ENCODE data around the gene SCD.
"Not testable (repeated sequence)": the region's sequence is repeated elsewhere in the genome, so short reads cannot be mapped to it uniquely, and the experiment has no call there.

The SCD gene

DNA sequence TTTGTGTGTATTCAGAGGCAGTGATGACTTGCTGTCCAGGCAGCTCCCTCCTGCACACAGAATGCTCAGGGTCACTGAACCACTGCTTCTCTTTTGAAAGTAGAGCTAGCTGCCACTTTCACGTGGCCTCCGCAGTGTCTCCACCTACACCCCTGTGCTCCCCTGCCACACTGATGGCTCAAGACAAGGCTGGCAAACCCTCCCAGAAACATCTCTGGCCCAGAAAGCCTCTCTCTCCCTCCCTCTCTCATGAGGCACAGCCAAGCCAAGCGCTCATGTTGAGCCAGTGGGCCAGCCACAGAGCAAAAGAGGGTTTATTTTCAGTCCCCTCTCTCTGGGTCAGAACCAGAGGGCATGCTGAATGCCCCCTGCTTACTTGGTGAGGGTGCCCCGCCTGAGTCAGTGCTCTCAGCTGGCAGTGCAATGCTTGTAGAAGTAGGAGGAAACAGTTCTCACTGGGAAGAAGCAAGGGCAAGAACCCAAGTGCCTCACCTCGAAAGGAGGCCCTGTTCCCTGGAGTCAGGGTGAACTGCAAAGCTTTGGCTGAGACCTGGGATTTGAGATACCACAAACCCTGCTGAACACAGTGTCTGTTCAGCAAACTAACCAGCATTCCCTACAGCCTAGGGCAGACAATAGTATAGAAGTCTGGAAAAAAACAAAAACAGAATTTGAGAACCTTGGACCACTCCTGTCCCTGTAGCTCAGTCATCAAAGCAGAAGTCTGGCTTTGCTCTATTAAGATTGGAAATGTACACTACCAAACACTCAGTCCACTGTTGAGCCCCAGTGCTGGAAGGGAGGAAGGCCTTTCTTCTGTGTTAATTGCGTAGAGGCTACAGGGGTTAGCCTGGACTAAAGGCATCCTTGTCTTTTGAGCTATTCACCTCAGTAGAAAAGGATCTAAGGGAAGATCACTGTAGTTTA, 15.8 kb downstream of the SCD start:
- DNase-seq (ENCODE audit: low read depth): no peak

DNA sequence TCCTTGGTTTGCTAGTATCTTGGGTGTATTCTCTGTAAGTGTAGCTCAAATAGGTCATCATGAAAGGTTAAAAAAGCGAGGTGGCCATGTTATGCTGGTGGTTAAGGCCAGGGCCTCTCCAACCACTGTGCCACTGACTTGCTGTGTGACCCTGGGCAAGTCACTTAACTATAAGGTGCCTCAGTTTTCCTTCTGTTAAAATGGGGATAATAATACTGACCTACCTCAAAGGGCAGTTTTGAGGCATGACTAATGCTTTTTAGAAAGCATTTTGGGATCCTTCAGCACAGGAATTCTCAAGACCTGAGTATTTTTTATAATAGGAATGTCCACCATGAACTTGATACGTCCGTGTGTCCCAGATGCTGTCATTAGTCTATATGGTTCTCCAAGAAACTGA, 17.1 kb downstream of the SCD start:
- no peak for DNase-seq (ENCODE audit: low read depth)

DNA sequence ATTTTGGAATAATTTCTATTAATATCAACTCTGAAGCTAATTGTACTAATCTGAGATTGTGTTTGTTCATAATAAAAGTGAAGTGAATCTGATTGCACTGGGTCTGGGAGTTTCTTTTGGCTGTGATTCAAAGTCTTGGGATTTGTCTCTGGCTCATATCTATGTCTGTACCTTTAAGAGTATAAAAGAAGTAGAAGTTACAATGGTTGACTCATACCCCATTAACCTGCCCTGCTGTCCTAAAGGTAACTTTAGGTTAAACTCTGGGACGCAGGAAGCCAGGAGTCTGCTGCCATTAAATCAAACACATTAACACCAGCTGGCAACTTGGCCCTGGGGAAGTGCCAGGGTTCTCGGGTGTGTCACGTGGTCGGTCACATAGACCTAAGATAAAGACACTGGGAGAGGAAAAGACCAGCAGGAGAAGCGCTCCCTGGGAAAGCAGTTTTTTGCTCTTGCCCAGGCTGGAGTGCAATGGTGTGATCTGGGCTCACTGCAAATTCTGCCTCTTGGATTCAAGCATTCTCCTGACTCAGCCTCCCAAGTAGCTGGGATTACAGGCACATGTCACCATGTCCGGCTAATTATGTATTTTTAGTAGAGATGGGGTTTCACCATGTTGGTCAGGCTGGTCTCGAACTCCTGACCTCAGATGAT, 17.8 kb downstream of the SCD start:
- DNase-seq (ENCODE audit: low read depth): no peak

DNA sequence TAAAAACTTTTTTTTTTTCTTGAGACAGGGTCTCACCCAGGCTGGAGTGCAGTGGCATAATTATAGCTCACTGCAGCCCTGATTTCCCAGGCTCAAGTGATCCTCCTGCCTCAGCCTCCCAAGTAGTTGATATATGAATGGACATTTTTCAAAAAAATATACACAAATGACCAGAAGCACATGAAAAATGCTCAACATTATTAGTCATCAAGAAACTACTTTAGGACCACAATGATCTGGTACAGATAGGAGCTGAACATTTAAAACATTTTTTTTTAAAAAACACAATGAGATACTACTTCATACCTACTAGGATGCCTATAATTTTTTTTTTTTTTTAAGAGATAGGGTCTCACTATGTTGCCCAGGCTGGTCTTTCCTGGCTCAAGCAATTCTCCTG, 21.7 kb downstream of the SCD start:
- no peak for DNase-seq (ENCODE audit: low read depth)

DNA sequence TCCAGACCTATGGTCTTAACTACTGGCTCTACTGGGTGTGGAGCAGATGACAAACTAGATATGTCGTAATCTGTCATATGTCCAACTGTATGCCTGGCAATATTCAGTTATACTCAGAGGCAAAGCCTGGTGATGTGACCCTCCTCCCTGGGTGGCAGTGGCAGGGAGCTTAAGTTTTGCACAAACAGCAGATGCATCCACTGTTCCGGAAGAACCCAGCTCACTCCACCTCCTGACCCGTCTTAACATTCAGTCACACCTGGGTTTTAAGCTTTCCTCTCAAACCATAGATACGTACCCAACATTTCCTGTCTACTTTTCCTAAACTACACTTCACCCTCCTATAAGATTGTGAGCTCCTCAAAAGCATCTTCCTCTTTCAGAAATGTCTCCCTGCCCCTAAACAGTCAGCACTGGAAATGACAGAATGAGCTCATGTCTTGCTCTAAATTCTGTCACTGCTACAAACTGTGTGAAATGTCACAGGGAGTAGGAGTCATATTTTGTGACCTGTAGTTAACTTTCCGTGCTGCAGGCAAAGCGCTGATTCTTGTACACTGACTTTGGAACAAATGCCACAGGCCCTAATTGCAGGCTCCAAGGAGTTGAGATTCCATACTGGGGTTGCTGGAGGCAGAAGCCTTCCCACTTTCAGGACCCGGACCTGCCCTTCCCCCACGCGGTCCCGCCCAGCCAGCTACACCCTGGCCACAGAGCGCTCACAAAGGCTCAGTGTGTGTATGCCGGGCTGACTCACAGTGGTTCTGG, 23.9 kb downstream of the SCD start:
- DNase-seq (ENCODE audit: low read depth): no peak

DNA sequence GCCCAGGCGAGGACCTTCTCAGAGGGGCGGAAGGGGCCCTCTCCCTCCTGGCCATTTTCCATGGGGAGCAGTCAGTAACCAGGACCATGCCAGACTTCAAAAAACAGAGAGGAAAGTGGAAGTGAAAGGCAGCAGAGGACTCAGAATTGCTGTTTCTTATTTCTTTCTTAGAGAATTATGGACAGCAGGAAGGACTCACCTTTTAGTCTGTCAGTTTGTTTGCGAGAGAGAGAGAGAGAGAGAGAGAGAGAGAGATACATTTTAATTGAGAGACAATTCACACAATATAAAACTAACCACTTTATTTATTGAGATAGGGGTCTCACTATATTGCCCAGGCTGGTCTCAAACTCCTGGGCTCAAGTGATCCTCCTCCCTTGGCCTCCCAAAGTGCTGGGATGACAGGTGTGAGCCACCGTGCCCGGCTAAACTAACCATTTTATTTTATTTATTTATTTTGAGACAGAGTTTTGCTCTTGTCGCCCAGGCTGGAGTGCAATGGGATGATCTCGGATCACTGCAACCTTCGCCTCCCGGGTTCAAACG, 24.5 kb downstream of the SCD start:
- DNase-seq (ENCODE audit: low read depth): no peak

DNA sequence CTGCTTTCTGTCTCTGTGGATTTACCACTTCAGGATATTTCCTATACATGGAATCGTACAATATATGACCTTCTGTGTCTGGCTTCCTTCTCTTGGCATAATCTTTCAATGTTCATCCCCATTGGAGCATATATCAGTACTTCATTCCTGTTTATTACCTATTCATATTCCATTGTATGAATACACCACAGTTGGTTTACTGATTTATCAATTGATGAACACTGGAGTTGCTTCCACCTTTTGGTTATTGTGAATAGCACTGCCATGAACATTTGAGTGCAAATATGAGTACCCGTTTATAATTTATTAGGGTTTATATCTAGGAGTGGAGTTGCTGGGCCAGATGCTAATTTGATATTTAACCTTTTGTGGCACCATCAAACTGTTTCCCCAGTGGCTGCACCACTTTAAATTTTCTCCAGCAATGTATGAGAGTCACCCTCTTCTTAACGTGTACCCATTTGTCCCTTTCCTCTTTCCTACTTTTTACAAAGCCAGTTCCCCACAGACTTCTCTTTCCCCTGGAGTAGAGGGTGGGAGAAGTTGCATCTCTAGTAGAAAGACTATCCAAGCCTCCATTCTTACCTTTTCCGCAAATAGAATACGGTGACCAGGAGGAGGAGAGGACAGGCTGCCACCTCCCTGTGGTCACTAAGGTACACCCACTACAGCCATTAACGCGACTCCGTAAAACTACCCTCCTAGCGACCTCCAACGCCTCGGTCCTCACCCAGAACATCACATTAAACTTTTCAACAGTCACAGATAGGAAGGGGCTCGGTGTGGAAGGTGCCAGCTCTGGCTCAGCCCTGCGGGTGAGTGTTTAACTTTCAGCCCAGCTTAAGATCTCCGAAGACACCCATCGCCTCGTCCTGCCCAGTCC, 25.6 kb downstream of the SCD start:
- DNase-seq (ENCODE audit: low read depth): no peak

DNA sequence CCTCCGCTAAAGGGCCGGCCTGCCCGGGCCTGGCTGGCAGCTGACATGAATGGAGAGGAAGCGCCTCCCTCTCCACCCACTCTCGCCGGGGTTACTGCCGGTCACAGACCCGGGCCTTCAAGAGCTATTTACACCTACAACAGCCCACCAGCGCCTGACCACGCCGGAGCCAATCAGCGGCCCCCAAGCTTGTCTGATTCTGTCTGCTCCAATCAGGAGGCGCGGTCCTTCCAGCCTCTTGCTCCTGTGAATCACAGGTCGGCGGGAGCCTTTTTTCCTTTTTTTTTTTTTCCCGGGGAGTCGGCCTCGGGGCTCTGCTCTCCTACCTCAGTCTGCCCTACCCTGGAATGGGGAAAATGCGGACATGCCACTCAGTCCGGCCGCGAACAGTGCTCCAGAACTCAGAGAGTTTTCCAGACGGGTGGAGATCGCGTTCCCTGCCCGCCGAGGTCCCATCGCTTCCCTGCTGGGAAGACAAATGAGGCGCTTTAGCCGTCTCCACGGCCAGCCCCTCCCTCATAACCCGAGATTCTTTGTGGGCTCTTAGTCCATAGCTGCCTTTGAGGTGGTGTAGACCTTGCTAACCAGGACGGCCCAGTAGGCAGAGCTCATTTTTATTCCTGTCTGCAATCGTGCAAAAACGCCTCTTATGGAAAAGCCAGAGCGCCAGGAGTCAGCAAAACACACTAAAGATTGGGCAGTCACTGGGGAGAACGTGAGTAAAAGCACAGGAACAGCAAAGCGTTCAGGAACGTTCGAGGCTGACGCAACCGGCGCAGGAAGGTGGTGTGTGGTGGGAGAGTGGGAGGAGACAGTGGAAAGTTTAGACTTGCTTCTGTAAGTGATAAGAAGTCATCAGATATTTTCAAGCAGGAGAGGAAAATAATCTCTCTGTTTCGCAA, 26.5 kb downstream of the SCD start:
- DNase-seq (ENCODE audit: low read depth): peak; percentile 70

DNA sequence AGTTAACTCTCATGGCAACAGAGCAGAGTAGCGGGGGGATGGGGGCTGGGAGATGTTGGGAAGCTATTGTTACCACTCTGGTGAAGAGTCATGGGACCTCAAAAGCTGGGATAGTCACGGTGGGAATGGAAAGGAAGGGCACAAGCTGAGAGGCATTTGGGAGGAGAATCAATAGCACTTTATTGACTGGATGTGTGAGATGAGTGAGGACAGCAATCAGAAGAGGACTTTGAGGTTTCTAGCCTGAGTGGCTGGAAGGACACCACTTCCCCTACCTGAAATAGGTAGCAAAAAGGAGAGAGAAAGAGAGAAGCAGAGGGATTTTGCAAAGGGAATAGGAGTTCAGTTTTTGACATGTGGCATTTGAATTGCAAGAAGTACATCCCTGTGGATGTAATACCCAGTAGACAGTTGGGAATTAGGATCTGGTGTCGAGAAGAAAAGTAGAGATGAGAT, 27.2 kb downstream of the SCD start:
- no peak for DNase-seq (ENCODE audit: low read depth)

DNA sequence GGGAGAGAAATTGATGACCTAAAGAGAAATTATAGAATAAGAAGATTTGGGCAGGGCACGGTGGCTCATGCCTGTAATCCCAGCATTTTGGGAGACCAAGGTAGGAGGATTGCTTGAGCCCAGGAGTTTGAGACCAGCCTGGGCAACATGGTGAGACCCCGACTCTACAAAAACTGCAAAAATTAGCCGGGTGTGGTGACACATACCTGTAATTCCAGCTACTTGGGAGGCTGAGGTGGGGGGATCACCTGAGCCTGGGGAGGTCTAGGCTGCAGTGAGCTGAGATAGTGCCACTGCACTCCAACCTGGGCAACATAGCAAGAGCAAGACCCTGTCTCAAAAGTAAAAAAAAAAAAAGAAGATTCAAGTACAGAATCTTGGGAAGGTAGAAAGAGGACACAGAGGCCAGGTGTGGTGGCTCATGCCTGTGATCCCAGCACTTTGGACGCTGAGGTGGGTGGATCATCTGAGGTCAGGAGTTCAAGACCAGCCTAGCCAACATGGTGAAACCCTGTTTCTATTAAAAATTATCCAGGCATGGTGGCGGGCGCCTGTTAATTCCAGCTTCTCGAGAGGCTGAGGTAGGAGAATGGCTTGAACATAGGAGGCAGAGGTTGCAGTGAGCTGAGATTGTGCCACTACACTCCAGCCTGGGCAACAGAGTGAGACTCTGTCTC, 27.8 kb downstream of the SCD start:
- not testable (repeated sequence) for DNase-seq (ENCODE audit: low read depth)

DNA sequence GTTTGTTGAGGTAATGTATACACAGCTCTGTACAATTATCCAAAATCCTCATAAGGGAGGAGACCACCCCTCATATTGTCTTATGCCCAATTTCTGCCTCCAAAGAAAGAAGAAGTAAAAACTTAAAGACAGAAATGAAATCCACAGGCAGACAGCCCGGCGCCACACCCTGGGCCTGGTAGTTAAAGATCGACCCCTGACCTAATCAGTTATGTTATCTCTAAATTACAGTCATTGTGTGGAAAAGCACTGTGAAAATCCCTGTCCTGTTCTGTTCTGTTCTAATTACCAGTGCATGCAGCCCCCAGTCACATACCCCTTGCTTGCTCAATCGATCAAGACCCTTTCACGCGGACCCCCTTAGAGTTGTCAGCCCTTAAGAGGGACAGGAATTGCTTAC, 29.6 kb downstream of the SCD start:
- DNase-seq (ENCODE audit: low read depth): not testable (repeated sequence)

DNA sequence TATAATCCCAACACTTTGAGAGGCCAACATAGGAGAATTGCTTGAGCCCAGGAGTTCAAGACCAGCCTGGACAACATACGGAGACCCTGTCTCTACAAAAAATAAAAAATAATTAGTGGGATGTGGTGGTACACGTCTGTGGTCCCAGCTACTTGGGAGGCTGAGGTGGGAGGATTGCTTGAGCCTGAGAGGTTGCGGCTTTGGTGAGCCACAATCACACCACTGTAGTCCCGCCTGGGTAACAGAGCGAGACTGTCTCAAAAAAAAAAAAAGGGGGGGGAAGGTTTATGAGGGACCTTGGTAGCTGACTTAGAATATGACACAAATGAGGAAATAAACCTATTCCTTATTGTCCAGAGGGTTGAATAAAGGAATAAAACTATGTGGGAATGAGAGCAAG, 30.8 kb downstream of the SCD start:
- no peak for DNase-seq (ENCODE audit: low read depth)

DNA sequence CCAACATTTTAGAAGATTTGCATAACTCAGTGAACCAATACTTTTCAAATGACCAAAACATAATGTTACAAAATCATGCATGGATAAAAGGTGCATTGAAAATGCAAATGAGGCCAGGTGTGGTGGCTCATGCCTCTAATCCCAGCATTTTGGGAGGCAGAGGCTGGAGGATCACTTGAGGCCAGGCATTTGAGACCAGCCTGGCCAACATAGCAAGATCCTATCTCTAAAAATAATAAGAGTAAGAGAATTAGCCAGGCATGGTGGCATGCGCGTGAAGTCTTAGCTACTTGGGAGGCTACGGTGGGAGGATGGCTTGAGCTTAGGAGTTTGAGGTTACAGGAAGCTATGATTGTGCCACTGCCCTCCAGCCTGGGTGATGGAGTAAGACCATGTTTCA, 33.4 kb downstream of the SCD start:
- no peak for DNase-seq (ENCODE audit: low read depth)

DNA sequence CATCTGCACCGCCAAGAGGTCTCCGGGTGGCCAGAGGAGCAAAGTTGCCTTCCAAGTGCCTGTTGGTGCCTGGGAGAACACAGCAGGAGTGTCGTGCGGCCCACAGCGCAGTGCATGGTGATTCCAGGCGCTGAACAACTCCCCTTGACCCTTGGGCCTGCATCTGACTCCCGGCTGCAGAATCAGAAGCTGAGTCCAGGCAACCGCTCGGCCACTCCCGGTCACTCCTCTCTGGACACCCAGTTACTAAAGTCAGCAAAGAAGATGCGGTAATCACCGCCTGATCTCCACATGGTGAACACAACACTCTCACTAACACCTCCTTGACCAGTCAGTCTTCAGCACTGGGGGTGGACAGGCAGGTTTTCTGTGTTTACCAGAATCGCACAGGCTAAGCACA, 35.5 kb downstream of the SCD start:
- DNase-seq (ENCODE audit: low read depth): no peak

DNA sequence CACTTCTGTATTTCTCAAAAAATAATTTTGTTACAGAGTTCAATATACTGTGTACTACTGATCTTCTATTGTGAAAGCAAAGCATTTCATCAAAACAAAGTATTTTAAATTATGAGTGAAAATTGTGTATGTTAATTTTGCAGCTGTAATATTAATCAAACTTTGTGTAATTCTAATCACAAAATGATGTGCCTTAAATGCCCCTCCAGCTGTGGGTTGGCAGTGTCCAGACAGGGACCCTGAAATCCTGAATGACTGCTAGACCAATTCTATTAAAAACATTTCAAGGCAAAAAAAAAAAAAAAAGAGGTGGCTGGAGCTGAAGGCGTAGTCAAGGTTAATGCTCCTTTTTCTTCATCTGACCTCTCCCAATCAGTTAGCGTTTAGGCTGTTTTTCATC, 36.2 kb downstream of the SCD start:
- no peak for DNase-seq (ENCODE audit: low read depth)

DNA sequence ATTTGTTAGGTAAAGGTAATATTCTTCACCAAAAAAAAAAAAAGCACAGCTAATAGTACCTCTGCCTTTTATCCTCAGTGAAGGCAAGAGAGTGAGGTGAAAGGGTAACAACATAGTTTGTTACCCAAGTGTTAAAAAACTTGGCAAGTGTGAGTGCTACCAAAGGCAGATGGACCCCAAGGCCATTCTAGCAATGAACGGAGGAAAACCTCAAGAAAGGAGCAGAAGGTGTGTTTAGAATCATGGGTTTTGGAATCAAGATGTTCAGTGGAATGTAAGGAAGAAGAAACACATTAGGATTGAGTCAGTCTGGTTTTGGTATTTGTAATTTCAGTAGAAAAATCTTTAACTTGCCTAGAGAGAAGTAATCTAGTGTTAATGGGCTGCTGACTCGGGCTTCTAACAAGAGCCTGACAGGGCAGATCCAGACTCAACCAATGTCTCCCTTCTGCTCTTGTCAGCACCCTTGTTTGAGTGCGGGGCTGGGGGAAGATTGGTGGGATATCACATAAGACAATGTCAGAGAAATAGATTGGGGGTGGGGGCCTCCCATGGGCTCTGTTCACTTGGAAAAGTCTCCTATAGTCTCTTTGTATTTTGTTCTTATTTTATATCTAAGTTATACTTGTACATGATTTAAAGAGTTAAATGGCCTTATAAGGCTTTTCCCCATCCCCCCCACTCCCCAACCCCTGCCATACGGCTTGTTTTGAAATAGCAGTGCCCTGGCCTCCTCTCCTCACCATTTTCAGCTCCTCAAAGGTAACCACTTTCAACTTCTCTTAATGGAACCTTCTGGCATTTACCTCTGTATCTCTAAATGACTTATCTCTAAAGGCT, 44.4 kb downstream of the SCD start:
- no peak for DNase-seq (ENCODE audit: low read depth)

DNA sequence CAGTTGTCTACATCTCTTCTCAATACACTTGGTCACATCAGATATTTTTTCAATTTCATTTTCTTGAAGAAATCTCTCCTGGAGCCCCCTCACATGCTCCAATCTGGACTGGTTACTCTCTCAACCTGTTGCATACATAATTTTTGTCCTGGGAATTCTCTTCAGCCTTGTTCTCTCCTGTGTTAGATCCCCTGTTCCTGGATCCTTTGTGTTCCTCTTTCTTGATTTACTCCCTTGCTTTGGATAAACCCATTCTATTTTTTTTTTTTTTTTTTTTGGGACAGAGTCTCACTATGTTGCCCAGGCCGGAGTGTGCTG, 45.6 kb downstream of the SCD start:
- no peak for DNase-seq (ENCODE audit: low read depth)

DNA sequence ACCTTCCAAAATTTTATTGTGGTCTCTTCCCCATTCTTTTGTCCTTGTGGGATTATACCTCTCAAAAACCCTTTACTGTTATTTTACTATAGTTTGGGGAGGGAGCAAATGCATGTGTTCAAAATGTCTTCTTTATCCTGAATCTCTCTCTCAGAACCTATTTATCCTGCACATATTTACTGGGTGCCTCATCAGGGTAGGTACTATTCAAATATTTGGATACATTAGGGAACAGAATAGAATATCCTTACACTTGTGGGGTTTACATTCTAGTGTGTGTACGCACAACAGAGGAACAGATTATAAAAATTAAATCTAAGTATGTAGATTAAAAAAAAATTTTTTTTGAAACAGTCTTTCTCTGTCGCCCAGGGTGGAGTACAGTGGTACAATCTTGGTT, 48.6 kb downstream of the SCD start:
- no peak for DNase-seq (ENCODE audit: low read depth)

DNA sequence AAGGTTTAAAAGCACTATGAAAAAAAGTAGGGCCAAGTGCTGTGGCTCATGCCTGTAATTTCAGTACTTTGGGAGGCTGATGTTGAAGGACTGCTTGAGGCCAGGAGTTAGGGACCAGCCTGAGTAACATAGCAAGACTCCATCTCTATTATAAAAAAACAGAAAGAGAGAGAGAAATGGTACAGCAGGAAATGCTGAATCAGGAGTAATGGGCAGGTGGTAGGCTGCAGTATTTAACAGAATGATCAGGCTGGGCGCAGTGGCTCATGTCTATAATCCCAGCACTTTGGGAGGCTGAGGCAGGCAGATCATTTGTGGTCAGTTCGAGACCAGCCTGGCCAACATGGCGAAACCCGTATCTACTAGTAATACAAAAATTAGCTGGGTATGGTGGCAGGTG, 49.6 kb downstream of the SCD start:
- DNase-seq (ENCODE audit: low read depth): no peak
